C4-2B (cell line): Measurements from ENCODE around the gene MED13L.
"Not testable (repeated sequence)": the region's sequence is repeated elsewhere in the genome, so short reads cannot be mapped to it uniquely, and the experiment has no call there.

Experiments used
- H3K27ac ChIP-seq: fragments of 450-650 bp; 2 replicates; pipeline ENCODE4 v1.5.1; 2017
- ZFX ChIP-seq: fragments of 450-650 bp; IDR thresholded peaks from 2 replicates; pipeline ENCODE4 v1.6.1; 2017
- TF ChIP-seq, protein P1 (sequence below): fragments of 450-650 bp; conservative IDR thresholded peaks from 2 replicates; pipeline ENCODE4 v1.5.1; 2017; ENCODE audit warnings: mild to moderate bottlenecking

The MED13L gene

GRCh38 chr12:116244474-116245090 lies 32.9 kb downstream of the MED13L start:
- no peak overlapping the region for H3K27ac ChIP-seq
- TF ChIP-seq ZFX, result no peak
- TF ChIP-seq, protein P1, sequence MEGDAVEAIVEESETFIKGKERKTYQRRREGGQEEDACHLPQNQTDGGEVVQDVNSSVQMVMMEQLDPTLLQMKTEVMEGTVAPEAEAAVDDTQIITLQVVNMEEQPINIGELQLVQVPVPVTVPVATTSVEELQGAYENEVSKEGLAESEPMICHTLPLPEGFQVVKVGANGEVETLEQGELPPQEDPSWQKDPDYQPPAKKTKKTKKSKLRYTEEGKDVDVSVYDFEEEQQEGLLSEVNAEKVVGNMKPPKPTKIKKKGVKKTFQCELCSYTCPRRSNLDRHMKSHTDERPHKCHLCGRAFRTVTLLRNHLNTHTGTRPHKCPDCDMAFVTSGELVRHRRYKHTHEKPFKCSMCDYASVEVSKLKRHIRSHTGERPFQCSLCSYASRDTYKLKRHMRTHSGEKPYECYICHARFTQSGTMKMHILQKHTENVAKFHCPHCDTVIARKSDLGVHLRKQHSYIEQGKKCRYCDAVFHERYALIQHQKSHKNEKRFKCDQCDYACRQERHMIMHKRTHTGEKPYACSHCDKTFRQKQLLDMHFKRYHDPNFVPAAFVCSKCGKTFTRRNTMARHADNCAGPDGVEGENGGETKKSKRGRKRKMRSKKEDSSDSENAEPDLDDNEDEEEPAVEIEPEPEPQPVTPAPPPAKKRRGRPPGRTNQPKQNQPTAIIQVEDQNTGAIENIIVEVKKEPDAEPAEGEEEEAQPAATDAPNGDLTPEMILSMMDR, result no peak

GRCh38 chr12:116244001-116244400 lies 33.5 kb downstream of the MED13L start:
- H3K27ac ChIP-seq, result no peak overlapping the region
- no peak for TF ChIP-seq ZFX
- TF ChIP-seq, protein P1, result no peak

GRCh38 chr12:116242740-116243139 lies 34.8 kb downstream of the MED13L start:
- no peak for TF ChIP-seq ZFX
- TF ChIP-seq, protein P1, result no peak
- no peak overlapping the region for H3K27ac ChIP-seq

GRCh38 chr12:116241157-116241759 lies 36.2 kb downstream of the MED13L start:
- no peak overlapping the region for H3K27ac ChIP-seq
- no peak for TF ChIP-seq ZFX
- TF ChIP-seq, protein P1, result no peak

GRCh38 chr12:116238570-116239119 lies 38.8 kb downstream of the MED13L start:
- H3K27ac ChIP-seq, result not testable (repeated sequence)

GRCh38 chr12:116238149-116238548 lies 39.3 kb downstream of the MED13L start:
- H3K27ac ChIP-seq, result no peak overlapping the region
- no peak for TF ChIP-seq ZFX
- TF ChIP-seq, protein P1, result no peak

DNA sequence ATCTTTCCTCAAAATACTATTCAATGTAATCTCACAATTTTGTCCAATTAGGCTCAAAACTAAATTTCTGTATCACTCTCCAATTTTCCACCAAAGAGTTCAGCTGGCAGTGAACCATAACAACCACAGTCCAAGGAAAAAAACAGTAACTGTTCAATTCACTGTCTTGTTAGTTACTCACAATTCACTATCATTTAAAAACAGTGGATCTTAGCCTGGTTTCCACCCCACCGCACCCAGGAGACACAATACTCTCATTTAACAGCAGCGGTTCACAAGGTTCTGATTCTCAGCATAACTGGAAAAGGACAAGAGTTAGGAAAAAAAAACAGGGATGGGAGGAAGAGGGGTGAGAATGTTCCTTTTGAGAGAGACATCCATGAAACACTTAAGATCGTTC lies 40.5 kb downstream of the MED13L start:
- H3K27ac ChIP-seq, result no peak overlapping the region
- no peak for TF ChIP-seq ZFX
- TF ChIP-seq, protein P1, result no peak
